COLO829 (cell line): ENCODE measurements around the gene SDHA.

Experiments used
- DNase-seq: peaks from one replicate; pipeline ENCODE4 v3.0.0; 2012; ENCODE audit warnings: low spot score

The SDHA gene

GRCh38 chr5:217494-218456, at the start of gene SDHA, which contains the start of gene CCDC127:
SDHA (plus strand) TSS chr5:218320; CDS start chr5:218356, 36 bp downstream.
CCDC127 (minus strand) TSS chr5:218153; CDS start chr5:216849, 1,304 bp downstream.
- DNase-seq: peak; percentile 95

DNA sequence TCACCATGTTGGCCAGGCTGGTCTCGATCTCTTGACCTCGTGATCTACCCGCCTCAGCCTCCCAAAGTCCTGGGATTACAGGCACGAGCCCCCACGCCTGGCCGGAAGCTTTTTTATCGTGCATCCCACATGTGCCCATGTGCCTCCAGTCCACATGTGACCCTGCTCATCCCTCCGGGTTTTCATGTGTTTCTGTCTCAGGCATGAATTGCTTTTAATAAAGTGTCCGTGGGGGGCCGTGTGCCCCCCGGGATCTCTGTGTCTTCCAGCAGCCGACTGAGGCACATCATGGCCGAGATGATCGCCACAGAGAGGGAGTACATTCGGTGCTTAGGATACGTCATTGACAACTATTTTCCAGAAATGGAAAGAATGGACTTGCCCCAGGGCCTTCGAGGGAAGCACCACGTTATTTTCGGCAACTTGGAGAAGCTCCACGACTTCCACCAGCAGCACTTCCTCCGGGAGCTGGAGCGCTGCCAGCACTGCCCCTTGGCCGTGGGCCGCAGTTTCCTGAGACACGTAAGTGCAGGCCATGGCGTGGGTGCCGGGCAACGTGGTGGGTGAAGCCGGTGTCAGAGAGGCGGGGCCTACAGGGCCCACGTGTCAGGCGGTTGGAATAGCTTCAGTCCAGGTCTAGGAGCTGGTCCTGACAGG, 48.9 kb upstream of the SDHA start:
- DNase-seq: peak; percentile 42

- no peak for DNase-seq
These were observed 48.4 kb upstream of the SDHA start for GRCh38 chr5:169728-170094.

DNA sequence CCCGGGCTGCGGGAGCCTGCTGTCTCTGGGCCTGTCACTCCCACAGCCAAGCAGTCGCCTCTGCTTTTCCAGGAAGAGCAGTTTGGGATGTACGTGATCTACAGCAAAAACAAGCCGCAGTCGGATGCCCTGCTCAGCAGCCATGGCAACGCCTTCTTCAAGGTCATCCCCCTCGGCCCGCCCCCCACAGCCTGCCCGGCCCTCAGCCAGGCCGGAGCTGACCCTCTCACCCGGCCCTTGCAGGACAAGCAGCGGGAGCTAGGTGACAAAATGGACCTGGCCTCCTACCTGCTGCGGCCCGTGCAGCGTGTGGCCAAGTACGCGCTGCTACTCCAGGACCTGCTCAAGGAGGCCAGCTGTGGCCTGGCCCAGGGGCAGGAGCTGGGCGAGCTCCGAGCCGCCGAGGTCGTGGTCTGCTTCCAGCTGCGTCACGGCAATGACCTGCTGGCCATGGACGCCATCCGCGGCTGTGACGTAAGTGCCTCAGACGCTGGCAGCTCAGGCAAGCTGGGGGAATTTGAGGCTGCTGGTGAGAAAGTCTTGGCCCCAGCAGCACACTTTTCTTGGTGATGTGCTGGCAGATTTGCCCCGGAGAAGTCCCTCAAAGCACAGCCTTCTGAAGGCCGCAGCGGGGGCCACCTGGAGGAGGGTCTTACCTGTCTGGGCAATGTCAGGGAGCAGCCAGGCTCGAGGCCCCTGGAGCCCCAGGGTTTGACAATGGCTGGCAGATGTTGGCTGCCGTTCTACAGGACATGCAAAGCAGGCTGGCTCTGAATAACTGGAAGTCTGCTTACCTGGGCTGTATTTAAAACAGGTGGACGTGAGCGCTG, 46.9 kb upstream of the SDHA start:
- DNase-seq: no peak

- no peak for DNase-seq
These were observed 46.3 kb upstream of the SDHA start for GRCh38 chr5:171801-172331.

GRCh38 chr5:172421-172820, 45.7 kb upstream of the SDHA start:
- DNase-seq: no peak

DNA sequence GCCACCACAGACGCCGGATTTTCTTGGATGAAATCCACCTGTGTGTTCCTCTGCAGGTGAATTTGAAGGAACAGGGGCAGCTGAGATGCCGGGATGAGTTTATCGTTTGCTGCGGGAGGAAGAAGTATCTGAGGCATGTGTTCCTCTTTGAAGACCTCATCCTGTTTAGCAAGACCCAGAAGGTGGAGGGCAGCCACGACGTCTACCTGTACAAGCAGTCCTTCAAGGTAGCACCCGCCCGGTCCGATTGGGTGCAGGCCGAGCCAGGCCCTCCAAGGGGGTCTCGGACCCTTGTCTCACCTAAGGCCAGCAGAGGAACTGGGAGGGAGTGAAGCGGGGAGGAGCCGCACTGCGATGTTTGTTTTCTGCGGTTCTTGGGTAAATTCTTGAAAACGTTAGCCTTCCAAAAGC, 45.3 kb upstream of the SDHA start:
- DNase-seq: no peak

DNA sequence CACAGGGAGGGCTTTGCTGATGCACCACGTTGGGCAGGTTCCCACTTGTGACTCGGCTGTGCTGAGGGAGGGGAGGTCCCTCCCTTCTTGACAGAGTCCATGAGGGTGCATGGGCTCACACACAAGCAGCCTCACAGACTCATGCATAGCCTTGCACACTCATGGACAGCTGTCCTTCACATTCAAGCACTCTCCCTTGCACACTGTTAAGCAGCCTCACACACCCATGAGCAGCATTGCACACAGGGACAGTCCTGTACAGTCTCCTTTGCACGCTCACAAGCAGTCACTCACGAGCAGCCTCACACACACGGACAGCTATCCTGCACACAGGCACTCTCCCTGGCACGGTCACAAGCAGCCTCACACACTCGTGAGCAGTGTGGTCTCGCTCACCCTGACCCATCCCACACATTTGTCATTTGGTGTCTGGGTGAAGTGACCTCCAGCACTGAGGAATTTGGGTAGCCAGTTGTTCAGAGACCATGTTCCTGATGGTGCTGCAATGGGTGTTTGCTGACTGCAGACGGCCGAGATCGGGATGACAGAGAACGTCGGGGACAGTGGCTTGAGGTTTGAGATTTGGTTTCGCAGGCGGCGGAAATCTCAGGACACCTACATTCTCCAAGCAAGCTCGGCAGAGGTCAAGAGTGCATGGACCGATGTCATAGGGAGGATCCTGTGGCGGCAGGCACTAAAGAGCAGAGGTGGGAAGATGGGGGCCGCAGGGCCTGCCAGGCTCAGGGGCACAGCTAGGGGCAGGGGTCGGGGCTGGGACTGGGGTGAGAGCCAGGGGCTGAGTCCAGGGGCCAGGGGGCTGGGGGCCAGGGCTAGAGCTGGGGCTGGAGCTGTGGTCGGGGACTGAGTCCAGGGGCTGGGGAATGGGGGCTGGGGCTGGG, 44.5 kb upstream of the SDHA start:
- no peak for DNase-seq

DNA sequence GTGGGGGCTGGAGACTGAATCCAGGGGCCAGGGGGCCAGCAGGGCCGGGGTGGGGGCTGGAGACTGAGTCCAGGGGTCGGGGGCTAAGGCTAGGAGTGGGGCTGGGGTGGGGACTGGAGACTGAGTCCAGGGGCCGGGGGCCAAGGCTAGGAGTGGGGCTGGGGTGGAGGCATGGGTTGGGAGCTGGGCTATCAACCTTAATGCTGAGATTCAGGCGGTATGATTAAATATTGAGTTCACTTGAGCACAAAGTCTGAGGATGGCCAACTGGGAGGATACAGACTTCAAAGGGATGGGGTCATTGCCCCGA, 43.9 kb upstream of the SDHA start:
- DNase-seq: no peak

GRCh38 chr5:174876-175465, 43.1 kb upstream of the SDHA start:
- no peak for DNase-seq

DNA sequence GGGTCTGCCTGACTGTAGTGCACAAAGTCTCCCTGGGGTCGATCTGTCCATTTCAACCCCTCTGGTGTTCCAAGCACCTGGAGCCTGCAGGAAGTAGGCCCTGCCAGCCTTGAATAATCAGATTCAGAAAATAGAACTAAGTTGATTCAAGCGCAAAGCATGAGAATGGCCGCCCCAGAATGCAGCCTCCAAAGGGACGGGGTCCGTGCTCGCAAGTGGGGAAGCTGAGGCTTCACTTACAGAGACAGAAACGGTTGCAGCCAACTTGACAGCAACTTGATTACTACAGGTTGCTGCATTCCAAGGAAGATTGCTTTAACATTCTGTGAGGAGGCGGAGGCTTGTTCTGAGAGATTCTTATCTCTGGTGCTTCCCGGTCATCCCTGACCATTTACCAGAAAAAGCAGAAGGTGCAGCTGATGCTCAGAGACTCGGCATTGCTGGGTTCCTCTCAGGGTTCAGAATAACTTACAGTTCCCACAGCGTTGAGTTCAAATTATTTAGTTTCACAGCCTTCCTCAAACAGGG, 41.8 kb upstream of the SDHA start:
- no peak for DNase-seq

- DNase-seq: no peak
These were observed 40.0 kb upstream of the SDHA start for GRCh38 chr5:178110-178509.

GRCh38 chr5:179401-179800, 38.7 kb upstream of the SDHA start:
- no peak for DNase-seq

GRCh38 chr5:180286-180918, 37.7 kb upstream of the SDHA start:
- no peak for DNase-seq

- DNase-seq: no peak
These were observed 37.0 kb upstream of the SDHA start for GRCh38 chr5:181160-181559.

GRCh38 chr5:181566-181965, 36.6 kb upstream of the SDHA start:
- DNase-seq: no peak

GRCh38 chr5:182126-182525, 36.0 kb upstream of the SDHA start:
- no peak for DNase-seq

DNA sequence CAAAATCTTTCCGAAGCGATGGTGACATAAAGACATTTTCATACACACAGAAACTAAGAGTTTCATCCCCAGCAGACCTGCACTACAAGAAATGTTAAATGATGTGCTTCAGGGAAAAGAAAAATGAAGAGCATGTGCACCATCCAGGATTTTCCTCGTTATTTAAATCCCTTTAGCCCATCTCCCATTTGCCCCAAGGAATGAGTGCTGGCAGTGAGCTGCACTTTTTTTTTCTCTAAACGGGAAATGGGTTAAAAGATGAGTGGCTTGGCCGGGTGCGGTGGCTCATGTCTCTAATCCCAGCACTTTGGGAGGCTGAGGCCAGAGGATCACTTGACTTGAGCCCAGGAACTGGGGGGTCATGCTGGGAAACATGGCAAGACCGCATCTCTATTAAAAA, 33.6 kb upstream of the SDHA start:
- DNase-seq: no peak

- no peak for DNase-seq
These were observed 32.7 kb upstream of the SDHA start for GRCh38 chr5:185095-186070.
